22Rv1 (cell line): ENCODE data around the gene TSC1.

Experiments used
- CTCF ChIP-seq: fragments of 450-650 bp; IDR thresholded peaks from 2 replicates; pipeline ENCODE4 v1.5.1; 2017; ENCODE audit warnings: mild to moderate bottlenecking
- ZFX ChIP-seq: fragments of 450-650 bp; IDR thresholded peaks from 2 replicates; pipeline ENCODE4 v1.6.1; 2017; ENCODE audit warnings: antibody characterized with exemption, borderline replicate concordance

GRCh38 chr9:132937463-132937901 lies 6.9 kb downstream of the TSC1 start:
- TF ChIP-seq CTCF, result no peak
- TF ChIP-seq ZFX, result no peak
